GM21381 (cell line): ENCODE data around the gene RIMS1.
A peak's percentile ranks its signal among the peaks of the same experiment; 100 is the strongest.

Experiments used
- ATAC-seq: cut with Tn5 transposase; IDR thresholded peaks from one replicate; pipeline ENCODE4 v1.9.1; 2021; ENCODE audit warnings: mild to moderate bottlenecking, moderate library complexity; ENCODE audit not compliant: unreplicated experiment

RIMS1 gene

GRCh38 chr6:71886184-71887005, at the start of gene RIMS1:
TSS of gene RIMS1 (plus strand) at chr6:71886550. CDS start at chr6:71887024, 474 bp downstream.
- ATAC-seq: peak; percentile 73

- no peak for ATAC-seq
Measured at GRCh38 chr6:71851214-71851613, 35.1 kb upstream of the RIMS1 start.

- ATAC-seq: no peak
Measured at GRCh38 chr6:71852948-71853347, 33.4 kb upstream of the RIMS1 start.

- ATAC-seq: no peak
Measured at GRCh38 chr6:71855406-71855805, 30.9 kb upstream of the RIMS1 start.

- no peak for ATAC-seq
Measured at GRCh38 chr6:71879016-71879415, 7.3 kb upstream of the RIMS1 start.

- no peak for ATAC-seq
Measured at GRCh38 chr6:71887006-71887743, 825 bp downstream of the RIMS1 start.

- ATAC-seq: no peak
Measured at GRCh38 chr6:71887744-71888230, 1.4 kb downstream of the RIMS1 start.

GRCh38 chr6:71888756-71889340, 2.5 kb downstream of the RIMS1 start:
- ATAC-seq: no peak

GRCh38 chr6:71889366-71889765, 3.0 kb downstream of the RIMS1 start:
- ATAC-seq: no peak

- ATAC-seq: no peak
Measured at GRCh38 chr6:71892641-71893040, 6.3 kb downstream of the RIMS1 start.

GRCh38 chr6:71900642-71901041, 14.3 kb downstream of the RIMS1 start:
- no peak for ATAC-seq

GRCh38 chr6:71902261-71902660, 15.9 kb downstream of the RIMS1 start:
- ATAC-seq: peak; percentile 68

- ATAC-seq: no peak
Measured at GRCh38 chr6:71906813-71907212, 20.5 kb downstream of the RIMS1 start.

- ATAC-seq: peak; percentile 47
Measured at GRCh38 chr6:71908162-71908765, 21.9 kb downstream of the RIMS1 start.

GRCh38 chr6:71913444-71914234, 27.3 kb downstream of the RIMS1 start:
- ATAC-seq: no peak

- ATAC-seq: no peak
Measured at GRCh38 chr6:71929047-71929446, 42.7 kb downstream of the RIMS1 start.

- no peak for ATAC-seq
Measured at GRCh38 chr6:71933881-71934280, 47.5 kb downstream of the RIMS1 start.

- ATAC-seq: no peak
Measured at GRCh38 chr6:71965404-71965803, 79.1 kb downstream of the RIMS1 start.

GRCh38 chr6:71967436-71967835, 81.1 kb downstream of the RIMS1 start:
- no peak for ATAC-seq

GRCh38 chr6:71977884-71978283, 91.5 kb downstream of the RIMS1 start:
- ATAC-seq: no peak
